Astrocyte (in vitro differentiated cells and primary cell): ENCODE results near the gene SYT8. TPM values are rescaled to one million over a fixed set of nuclear protein-coding genes. Genes with fewer than 3 reads are reported as not detected.

ENCODE experiments used
- DNase-seq: peaks from one replicate; pipeline ENCODE4 v3.0.0-alpha.2; 2010; ENCODE audit warnings: low read depth
- FAIRE-seq: peaks from 2 replicates; lab custom pipeline; 2011; peaks lifted over from hg19 to GRCh38; lab: Jason Lieb, UNC
- H2AFZ ChIP-seq: 2 replicates; pipeline ENCODE4 v1.6.0; 2012; ENCODE audit warnings: low read depth, low read length, inconsistent platforms
- H3K27ac ChIP-seq: 2 replicates; pipeline ENCODE4 v1.5.1; 2011; ENCODE audit warnings: low read depth, low read length, inconsistent platforms
- H3K27me3 ChIP-seq: 2 replicates; pipeline ENCODE4 v1.6.0; 2011; ENCODE audit warnings: low read length, inconsistent platforms; ENCODE audit not compliant: insufficient read depth
- H3K36me3 ChIP-seq: 2 replicates; pipeline ENCODE4 v1.5.1; 2011; ENCODE audit warnings: low read length, inconsistent platforms; ENCODE audit not compliant: insufficient read depth
- H3K4me1 ChIP-seq: 2 replicates; pipeline ENCODE4 v1.5.1; 2011; ENCODE audit warnings: low read length, inconsistent platforms; ENCODE audit not compliant: insufficient read depth
- H3K4me2 ChIP-seq: 2 replicates; pipeline ENCODE4 v1.6.0; 2012; ENCODE audit warnings: low read length, inconsistent platforms
- H3K4me3 ChIP-seq: 2 replicates; pipeline ENCODE4 v1.5.1; 2011; ENCODE audit warnings: low read depth, mild to moderate bottlenecking, low read length, inconsistent platforms; ENCODE audit not compliant: insufficient read depth
- H3K79me2 ChIP-seq: 2 replicates; pipeline ENCODE4 v1.6.0; 2012; ENCODE audit warnings: mild to moderate bottlenecking, low read length, inconsistent platforms; ENCODE audit not compliant: insufficient read depth
- H3K9ac ChIP-seq: 2 replicates; pipeline ENCODE4 v1.6.0; 2012; ENCODE audit warnings: mild to moderate bottlenecking, low read length, inconsistent platforms
- H3K9me3 ChIP-seq: 2 replicates; pipeline ENCODE4 v1.5.1; 2012; ENCODE audit warnings: low read depth, mild to moderate bottlenecking, low read length, inconsistent platforms; ENCODE audit not compliant: insufficient read depth
- H4K20me1 ChIP-seq: 2 replicates; pipeline ENCODE4 v1.6.0; 2012; ENCODE audit warnings: low read length, inconsistent platforms; ENCODE audit not compliant: insufficient read depth
- H3K27ac Mint-ChIP-seq: one replicate; pipeline ENCODE4 v1.8.0; 2021; ENCODE audit warnings: mild to moderate bottlenecking, mixed read lengths; ENCODE audit not compliant: unreplicated experiment
- H3K27me3 Mint-ChIP-seq: one replicate; pipeline ENCODE4 v1.8.0; 2021; ENCODE audit warnings: low read depth, mixed read lengths; ENCODE audit not compliant: unreplicated experiment
- H3K36me3 Mint-ChIP-seq: one replicate; pipeline ENCODE4 v1.8.0; 2021; ENCODE audit warnings: low read depth, mixed read lengths; ENCODE audit not compliant: unreplicated experiment
- H3K4me1 Mint-ChIP-seq: one replicate; pipeline ENCODE4 v1.8.0; 2021; ENCODE audit warnings: low read depth, mixed read lengths; ENCODE audit not compliant: unreplicated experiment
- H3K4me3 Mint-ChIP-seq: one replicate; pipeline ENCODE4 v1.8.0; 2021; ENCODE audit warnings: mild to moderate bottlenecking, moderate library complexity, mixed read lengths; ENCODE audit not compliant: unreplicated experiment
- H3K9me3 Mint-ChIP-seq: one replicate; pipeline ENCODE4 v1.8.0; 2021; ENCODE audit warnings: mild to moderate bottlenecking, mixed read lengths; ENCODE audit not compliant: unreplicated experiment
- EZH2 ChIP-seq: IDR thresholded peaks from 2 replicates; pipeline ENCODE4 v1.6.1; 2012; ENCODE audit warnings: mild to moderate bottlenecking, low read length, inconsistent platforms; ENCODE audit not compliant: insufficient read depth
- total RNA-seq: library from RNA; stranded (reverse); gene quantifications from 2 replicates; pipeline ENCODE4 v1.2.1, GENCODE V29; 2021
- TF ChIP-seq, protein P1 (sequence below): IDR thresholded peaks from 2 replicates; pipeline ENCODE4 v1.5.1; 2011; ENCODE audit warnings: low read depth, mild to moderate bottlenecking, inconsistent platforms, low read length, moderate library complexity; ENCODE audit not compliant: insufficient read depth

SYT8 gene
- total RNA-seq, 1 donor from 2014 or later, result 0.36 TPM

DNA sequence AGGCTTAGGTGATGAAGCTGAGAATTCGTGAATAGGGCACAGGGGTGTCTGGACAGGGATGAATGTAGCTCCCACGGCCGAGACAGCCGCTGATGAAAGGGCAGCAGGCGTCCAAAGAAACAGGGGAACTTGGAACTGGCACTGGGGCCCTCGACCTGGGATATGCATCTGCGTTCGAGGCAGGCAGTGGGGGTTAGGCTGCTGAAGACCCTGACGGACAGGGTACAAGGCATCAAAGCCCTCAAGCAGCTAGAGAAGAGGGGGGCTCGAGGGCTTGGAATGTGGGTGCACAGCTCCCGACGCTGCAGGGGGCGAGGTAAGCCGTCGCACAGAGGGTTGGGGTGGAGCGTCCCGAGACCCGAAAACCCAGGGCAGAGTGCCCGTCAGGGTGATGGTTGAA lies 6.9 kb upstream of the SYT8 start:
- Mint-ChIP-seq H3K4me1 (peaks cover 33% of the 10 kb centered on the region), H3K36me3 (peaks cover 2% of the 10 kb centered on the region), H3K27me3 (peaks cover 15% of the 10 kb centered on the region), H3K9me3 (no peaks in the 10 kb centered on the region), H3K4me3 (no peak overlapping the region), H3K27ac (peak overlapping the region; percentile 34)
- no peaks in the 10 kb centered on the region for H3K36me3 ChIP-seq
- H3K9me3 ChIP-seq, result no peaks in the 10 kb centered on the region
- no peak overlapping the region for H3K4me3 ChIP-seq
- DNase-seq (no peak), FAIRE-seq (no peak)
- no peaks in the 10 kb centered on the region for H4K20me1 ChIP-seq
- no peak overlapping the region for H3K27ac ChIP-seq
- H3K79me2 ChIP-seq, result no peaks in the 10 kb centered on the region
- TF ChIP-seq, protein P1, sequence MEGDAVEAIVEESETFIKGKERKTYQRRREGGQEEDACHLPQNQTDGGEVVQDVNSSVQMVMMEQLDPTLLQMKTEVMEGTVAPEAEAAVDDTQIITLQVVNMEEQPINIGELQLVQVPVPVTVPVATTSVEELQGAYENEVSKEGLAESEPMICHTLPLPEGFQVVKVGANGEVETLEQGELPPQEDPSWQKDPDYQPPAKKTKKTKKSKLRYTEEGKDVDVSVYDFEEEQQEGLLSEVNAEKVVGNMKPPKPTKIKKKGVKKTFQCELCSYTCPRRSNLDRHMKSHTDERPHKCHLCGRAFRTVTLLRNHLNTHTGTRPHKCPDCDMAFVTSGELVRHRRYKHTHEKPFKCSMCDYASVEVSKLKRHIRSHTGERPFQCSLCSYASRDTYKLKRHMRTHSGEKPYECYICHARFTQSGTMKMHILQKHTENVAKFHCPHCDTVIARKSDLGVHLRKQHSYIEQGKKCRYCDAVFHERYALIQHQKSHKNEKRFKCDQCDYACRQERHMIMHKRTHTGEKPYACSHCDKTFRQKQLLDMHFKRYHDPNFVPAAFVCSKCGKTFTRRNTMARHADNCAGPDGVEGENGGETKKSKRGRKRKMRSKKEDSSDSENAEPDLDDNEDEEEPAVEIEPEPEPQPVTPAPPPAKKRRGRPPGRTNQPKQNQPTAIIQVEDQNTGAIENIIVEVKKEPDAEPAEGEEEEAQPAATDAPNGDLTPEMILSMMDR, result no peak
- TF ChIP-seq EZH2, result no peak
- H3K4me2 ChIP-seq, result peak overlapping the region; percentile 79
- H3K9ac ChIP-seq, result peak overlapping the region; percentile 50
- no peaks in the 10 kb centered on the region for H3K27me3 ChIP-seq
- no peak overlapping the region for H2AFZ ChIP-seq
- peaks cover 40% of the 10 kb centered on the region for H3K4me1 ChIP-seq

DNA sequence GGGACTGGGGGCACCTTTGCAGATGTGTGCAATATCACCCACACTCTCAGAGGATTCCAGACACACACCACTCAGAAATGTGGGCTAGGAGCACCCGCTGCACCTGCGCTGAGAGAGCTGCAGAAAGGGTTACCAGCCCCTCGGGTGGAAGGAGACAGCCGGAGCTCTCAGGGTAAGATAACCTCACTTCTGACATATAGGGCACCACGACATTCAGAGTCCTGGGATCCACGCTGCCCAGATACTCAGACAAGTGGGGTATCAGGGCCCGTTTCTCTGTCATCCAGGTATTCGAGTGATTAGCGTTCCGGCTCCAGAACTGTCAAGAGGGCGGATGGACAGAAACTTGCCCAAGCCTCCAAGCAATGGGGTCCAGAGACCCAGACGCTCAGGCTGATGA lies 6.2 kb upstream of the SYT8 start:
- Histone ChIP-seq H4K20me1 (no peaks in the 10 kb centered on the region), H3K9ac (no peak overlapping the region), H3K9me3 (no peaks in the 10 kb centered on the region), H3K4me3 (no peak overlapping the region), H2AFZ (no peak overlapping the region), H3K4me1 (peaks cover 40% of the 10 kb centered on the region), H3K36me3 (no peaks in the 10 kb centered on the region), H3K27ac (no peak overlapping the region), H3K79me2 (no peaks in the 10 kb centered on the region), H3K4me2 (peak overlapping the region; percentile 44), H3K27me3 (no peaks in the 10 kb centered on the region)
- Mint-ChIP-seq H3K9me3 (no peaks in the 10 kb centered on the region), H3K27ac (no peak overlapping the region), H3K4me3 (peak overlapping the region; percentile 27), H3K4me1 (peaks cover 33% of the 10 kb centered on the region), H3K27me3 (peaks cover 19% of the 10 kb centered on the region), H3K36me3 (peaks cover 2% of the 10 kb centered on the region)
- FAIRE-seq, result no peak
- DNase-seq, result no peak
- TF ChIP-seq, protein P1, result no peak
- TF ChIP-seq EZH2, result no peak

DNA sequence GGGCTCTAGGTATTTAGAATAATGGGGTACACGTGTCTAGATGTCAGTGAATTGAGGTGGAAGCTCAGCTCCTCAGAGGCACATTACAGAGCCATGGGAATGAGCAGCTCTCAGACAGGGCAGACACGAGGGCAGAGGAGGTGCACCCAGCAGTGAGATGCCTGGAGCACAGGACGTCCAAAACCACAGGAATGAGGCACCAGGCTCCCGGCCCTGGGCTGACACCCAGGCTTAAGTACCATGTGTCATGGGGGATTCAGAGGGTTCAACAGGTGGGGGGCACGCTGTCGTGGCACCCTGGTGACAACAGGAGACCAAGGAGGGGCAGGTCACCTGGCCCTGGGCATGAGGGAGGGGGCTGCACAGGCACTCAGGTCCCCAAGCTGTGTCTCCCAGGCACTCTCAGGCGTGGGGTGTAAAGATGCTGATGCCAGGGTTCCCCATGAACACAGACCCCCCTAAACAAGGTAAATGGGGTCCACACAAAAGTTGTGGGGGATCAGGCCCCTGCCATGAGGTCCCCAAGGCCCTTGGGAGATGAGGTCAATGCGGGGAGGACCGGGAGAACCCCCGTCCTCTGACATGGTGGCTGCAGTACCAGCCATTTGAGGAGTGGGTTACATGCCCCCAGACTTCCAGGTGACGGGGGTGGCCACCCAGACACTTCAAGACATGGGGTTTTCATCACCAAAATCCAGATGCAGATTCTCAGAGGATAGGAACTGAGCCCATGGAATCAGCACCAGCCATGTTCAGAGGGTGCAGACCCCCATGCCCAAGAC lies 5.6 kb upstream of the SYT8 start:
- no peak overlapping the region for H3K27ac Mint-ChIP-seq
- H3K36me3 Mint-ChIP-seq, result peaks cover 2% of the 10 kb centered on the region
- H3K9ac ChIP-seq, result no peak overlapping the region
- H3K9me3 ChIP-seq, result no peaks in the 10 kb centered on the region
- FAIRE-seq, result no peak
- H3K4me3 ChIP-seq, result no peak overlapping the region
- peaks cover 40% of the 10 kb centered on the region for H3K4me1 ChIP-seq
- no peaks in the 10 kb centered on the region for H3K27me3 ChIP-seq
- peak overlapping the region; percentile 44 for H3K4me2 ChIP-seq
- H3K27me3 Mint-ChIP-seq, result peaks cover 20% of the 10 kb centered on the region
- no peaks in the 10 kb centered on the region for H4K20me1 ChIP-seq
- no peaks in the 10 kb centered on the region for H3K79me2 ChIP-seq
- TF ChIP-seq, protein P1, result no peak
- TF ChIP-seq EZH2, result no peak
- H3K4me3 Mint-ChIP-seq, result peak overlapping the region; percentile 20
- no peaks in the 10 kb centered on the region for H3K9me3 Mint-ChIP-seq
- peak; percentile 67 for DNase-seq
- no peak overlapping the region for H2AFZ ChIP-seq
- H3K4me1 Mint-ChIP-seq, result peaks cover 33% of the 10 kb centered on the region
- no peaks in the 10 kb centered on the region for H3K36me3 ChIP-seq
- H3K27ac ChIP-seq, result no peak overlapping the region
